PC-9 (cell line): Measurements from ENCODE around the gene PCDHA12.

Experiments used
- CTCF ChIP-seq: fragments of 200-600 bp; sonication (generic); conservative IDR thresholded peaks from 2 replicates; pipeline ENCODE4 v1.6.1; 2017; ENCODE audit warnings: mixed run types, antibody characterized with exemption, mild to moderate bottlenecking, moderate library complexity
- EZH2 ChIP-seq: fragments of 200-600 bp; sonication (generic); IDR thresholded peaks from 2 replicates; pipeline ENCODE4 v1.8.0; 2017; ENCODE audit warnings: antibody characterized with exemption, low read depth

- TF ChIP-seq CTCF = 0 out of 2 replicates have a peak, but pooled peaks have one; percentile 26
- no peak for TF ChIP-seq EZH2
Measured at GRCh38 chr5:140882591-140882899, 7.4 kb downstream of the PCDHA12 start.
